Esophagus muscularis mucosa (tissue), 3 donors: ENCODE data around the gene PDIA2.
"Not testable (repeated sequence)": the region's sequence is repeated elsewhere in the genome, so short reads cannot be mapped to it uniquely, and the experiment has no call there.

Source experiments
- POLR2A ChIP-seq: fragments of 450-650 bp; IDR thresholded peaks from one replicate; pipeline ENCODE4 v1.6.1; 2017; ENCODE audit warnings: antibody characterized with exemption, moderate library complexity, mild to moderate bottlenecking, low read depth
- POLR2AphosphoS5 ChIP-seq, 2 donors: sonication (generic); formaldehyde crosslinking; IDR thresholded peaks; one replicate each; pipeline ENCODE4 v1.6.1; 2017; ENCODE audit warnings: antibody characterized with exemption in 2 of 2
- TF ChIP-seq, protein P1 (sequence below), 3 experiments: fragments of 200-600 bp in 2 of 3; fragments of 450-650 bp in 1 of 3; sonication (generic) in 2 of 3; IDR thresholded peaks; one replicate each; pipeline ENCODE4 v1.5.1; 2017 to 2019; ENCODE audit warnings: antibody characterized with exemption in 3 of 3, mild to moderate bottlenecking in 2 of 3, moderate library complexity in 1 of 3

- TF ChIP-seq, protein P1, sequence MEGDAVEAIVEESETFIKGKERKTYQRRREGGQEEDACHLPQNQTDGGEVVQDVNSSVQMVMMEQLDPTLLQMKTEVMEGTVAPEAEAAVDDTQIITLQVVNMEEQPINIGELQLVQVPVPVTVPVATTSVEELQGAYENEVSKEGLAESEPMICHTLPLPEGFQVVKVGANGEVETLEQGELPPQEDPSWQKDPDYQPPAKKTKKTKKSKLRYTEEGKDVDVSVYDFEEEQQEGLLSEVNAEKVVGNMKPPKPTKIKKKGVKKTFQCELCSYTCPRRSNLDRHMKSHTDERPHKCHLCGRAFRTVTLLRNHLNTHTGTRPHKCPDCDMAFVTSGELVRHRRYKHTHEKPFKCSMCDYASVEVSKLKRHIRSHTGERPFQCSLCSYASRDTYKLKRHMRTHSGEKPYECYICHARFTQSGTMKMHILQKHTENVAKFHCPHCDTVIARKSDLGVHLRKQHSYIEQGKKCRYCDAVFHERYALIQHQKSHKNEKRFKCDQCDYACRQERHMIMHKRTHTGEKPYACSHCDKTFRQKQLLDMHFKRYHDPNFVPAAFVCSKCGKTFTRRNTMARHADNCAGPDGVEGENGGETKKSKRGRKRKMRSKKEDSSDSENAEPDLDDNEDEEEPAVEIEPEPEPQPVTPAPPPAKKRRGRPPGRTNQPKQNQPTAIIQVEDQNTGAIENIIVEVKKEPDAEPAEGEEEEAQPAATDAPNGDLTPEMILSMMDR (IDR thresholded peaks at IDR 0.05), result not testable (repeated sequence)
- TF ChIP-seq POLR2A; POLR2AphosphoS5 (IDR thresholded peaks at IDR 0.05): not testable (repeated sequence)
Observed at GRCh38 chr16:334861-335632, 52.1 kb downstream of the PDIA2 start.
